Activated CD4-positive, alpha-beta T cell treated with anti-CD3 and anti-CD28 coated beads for 1 hour (primary cell): ENCODE data around the gene OR6C76.

Source experiments
- DNase-seq: peaks from one replicate; pipeline ENCODE4 v3.0.0-alpha.2; 2020

Gene OR6C76

GRCh38 chr12:55470088-55470829 lies 44.2 kb downstream of the OR6C76 start, which contains the start of gene OR6C70:
OR6C70 (minus strand) TSS chr12:55470138; CDS start chr12:55470138, 0 bp downstream.
- no peak for DNase-seq

GRCh38 chr12:55472264-55472663 lies 46.2 kb downstream of the OR6C76 start:
- DNase-seq = no peak
